NB4 (cell line): Measurements from ENCODE around the gene RAD51B.

ENCODE experiments used
- MYC ChIP-seq: IDR thresholded peaks from 2 replicates; pipeline ENCODE4 v1.6.1; 2011; ENCODE audit warnings: low read depth, low read length
- POLR2A ChIP-seq: IDR thresholded peaks from 2 replicates; pipeline ENCODE4 v1.6.1; 2011; ENCODE audit warnings: mild to moderate bottlenecking; ENCODE audit not compliant: insufficient read length; ENCODE audit errors: extremely low read depth
- TF ChIP-seq, protein P1 (sequence below): IDR thresholded peaks from one replicate; pipeline ENCODE4 v1.5.1; 2012; ENCODE audit warnings: low read depth, low read length
- TF ChIP-seq, protein P2 (sequence below): IDR thresholded peaks from 2 replicates; pipeline ENCODE4 v1.6.1; 2011; ENCODE audit warnings: low read depth, low read length

DNA sequence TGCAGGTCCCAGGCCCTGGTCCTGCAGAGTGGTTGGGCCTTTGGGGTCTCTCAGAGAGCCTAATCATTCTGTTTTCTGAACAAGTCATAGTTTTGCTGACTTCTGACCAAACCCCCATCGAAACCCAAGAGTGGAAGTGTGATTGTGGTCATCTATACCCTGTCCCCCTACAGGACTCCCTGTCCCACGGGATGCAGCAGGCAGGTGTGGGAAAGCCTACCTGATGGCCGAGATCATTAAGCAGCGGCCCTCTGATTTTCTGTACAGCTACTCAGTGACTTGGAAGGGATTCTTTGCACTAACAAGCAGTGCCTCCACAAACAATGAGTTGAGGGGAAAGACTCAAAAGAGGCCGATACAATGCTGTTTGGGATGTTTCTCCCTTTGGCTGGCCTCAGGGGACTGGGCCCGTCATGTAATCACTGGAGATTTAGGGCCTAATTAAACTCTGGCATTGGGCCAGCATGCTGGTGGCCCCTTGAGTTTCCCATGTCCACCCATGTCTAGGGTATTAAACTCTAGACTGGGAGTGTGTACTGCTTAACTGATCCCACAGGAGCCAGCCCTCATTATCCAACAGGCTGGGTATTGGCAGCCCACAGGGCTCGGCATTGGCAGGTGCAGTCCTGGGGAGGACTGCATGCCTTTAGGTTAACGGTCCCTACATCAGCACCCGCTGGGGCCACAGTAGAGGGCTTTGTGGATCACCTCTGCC lies 780.5 kb downstream of the RAD51B start:
- TF ChIP-seq, protein P1, sequence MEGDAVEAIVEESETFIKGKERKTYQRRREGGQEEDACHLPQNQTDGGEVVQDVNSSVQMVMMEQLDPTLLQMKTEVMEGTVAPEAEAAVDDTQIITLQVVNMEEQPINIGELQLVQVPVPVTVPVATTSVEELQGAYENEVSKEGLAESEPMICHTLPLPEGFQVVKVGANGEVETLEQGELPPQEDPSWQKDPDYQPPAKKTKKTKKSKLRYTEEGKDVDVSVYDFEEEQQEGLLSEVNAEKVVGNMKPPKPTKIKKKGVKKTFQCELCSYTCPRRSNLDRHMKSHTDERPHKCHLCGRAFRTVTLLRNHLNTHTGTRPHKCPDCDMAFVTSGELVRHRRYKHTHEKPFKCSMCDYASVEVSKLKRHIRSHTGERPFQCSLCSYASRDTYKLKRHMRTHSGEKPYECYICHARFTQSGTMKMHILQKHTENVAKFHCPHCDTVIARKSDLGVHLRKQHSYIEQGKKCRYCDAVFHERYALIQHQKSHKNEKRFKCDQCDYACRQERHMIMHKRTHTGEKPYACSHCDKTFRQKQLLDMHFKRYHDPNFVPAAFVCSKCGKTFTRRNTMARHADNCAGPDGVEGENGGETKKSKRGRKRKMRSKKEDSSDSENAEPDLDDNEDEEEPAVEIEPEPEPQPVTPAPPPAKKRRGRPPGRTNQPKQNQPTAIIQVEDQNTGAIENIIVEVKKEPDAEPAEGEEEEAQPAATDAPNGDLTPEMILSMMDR = no peak
- TF ChIP-seq, protein P2, sequence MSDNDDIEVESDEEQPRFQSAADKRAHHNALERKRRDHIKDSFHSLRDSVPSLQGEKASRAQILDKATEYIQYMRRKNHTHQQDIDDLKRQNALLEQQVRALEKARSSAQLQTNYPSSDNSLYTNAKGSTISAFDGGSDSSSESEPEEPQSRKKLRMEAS = no peak
- TF ChIP-seq POLR2A = no peak
- no peak for TF ChIP-seq MYC
